OCI-LY3 (cell line): ENCODE data around the gene CCT3.

ENCODE experiments used
- CTCF ChIP-seq: fragments of 200-600, 300-600 bp; sonication (generic); IDR thresholded peaks from 2 replicates; pipeline ENCODE4 v1.5.1; 2014; ENCODE audit warnings: antibody characterized with exemption, low read length, low read depth
- EZH2phosphoT487 ChIP-seq: fragments of 200-600 bp; shearing (Covaris generic); IDR thresholded peaks from 2 replicates; pipeline ENCODE4 v1.6.1; 2018; ENCODE audit warnings: antibody characterized with exemption, mixed run types, low read depth

GRCh38 chr1:156372265-156372586 is 34.1 kb upstream of the CCT3 start:
- no peak for TF ChIP-seq CTCF
- no peak for TF ChIP-seq EZH2phosphoT487
